Astrocyte (in vitro differentiated cells and primary cell): ENCODE data around the gene GTF2IRD1.

ENCODE experiments used
- EZH2 ChIP-seq: IDR thresholded peaks from 2 replicates; pipeline ENCODE4 v1.6.1; 2012; ENCODE audit warnings: mild to moderate bottlenecking, low read length, inconsistent platforms; ENCODE audit not compliant: insufficient read depth
- TF ChIP-seq, protein P1 (sequence below): IDR thresholded peaks from 2 replicates; pipeline ENCODE4 v1.5.1; 2011; ENCODE audit warnings: low read depth, mild to moderate bottlenecking, inconsistent platforms, low read length, moderate library complexity; ENCODE audit not compliant: insufficient read depth

DNA sequence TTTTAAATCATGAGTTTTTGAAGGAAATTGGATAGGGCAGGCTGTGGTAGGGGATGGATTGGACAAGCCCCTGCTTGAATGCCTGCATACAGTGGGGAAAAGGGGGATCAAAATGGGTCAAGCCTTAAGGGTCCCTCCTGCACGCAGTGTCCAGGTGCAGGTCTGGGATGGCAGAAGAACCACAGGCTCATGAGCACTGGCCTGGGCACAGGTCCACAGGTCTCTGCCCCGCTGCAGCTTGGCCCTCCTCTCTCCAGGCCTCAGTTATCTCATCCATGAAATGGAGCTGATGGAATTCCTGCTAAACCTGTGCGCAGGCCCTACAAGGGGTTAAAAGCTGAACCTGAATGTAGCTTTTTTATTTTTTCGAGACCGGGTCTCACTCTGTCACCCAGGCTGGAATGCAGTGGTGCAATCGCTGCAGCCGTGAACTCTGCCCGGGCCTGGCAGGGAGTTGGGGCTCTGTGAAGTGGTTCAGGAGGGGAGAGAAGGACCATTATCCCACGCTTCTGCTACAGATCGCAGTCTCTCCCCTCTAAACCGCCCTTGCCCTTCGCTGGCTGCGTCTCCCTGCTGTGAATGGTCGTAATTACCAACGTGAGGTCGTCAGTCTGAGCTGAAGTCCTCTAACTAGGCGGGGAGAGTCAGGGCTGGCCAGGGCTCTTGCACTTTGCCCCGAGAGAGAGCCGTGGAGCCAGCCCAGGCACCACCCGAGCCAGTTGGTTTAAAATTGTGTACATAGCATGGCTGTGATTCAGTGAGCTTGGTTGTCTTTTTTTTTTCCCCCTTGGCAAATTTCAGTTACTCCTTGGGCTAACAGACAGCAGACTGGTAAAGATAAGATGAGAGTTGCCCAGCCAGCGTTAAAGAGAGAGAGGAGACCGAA lies 126.3 kb downstream of the GTF2IRD1 start:
- TF ChIP-seq, protein P1, sequence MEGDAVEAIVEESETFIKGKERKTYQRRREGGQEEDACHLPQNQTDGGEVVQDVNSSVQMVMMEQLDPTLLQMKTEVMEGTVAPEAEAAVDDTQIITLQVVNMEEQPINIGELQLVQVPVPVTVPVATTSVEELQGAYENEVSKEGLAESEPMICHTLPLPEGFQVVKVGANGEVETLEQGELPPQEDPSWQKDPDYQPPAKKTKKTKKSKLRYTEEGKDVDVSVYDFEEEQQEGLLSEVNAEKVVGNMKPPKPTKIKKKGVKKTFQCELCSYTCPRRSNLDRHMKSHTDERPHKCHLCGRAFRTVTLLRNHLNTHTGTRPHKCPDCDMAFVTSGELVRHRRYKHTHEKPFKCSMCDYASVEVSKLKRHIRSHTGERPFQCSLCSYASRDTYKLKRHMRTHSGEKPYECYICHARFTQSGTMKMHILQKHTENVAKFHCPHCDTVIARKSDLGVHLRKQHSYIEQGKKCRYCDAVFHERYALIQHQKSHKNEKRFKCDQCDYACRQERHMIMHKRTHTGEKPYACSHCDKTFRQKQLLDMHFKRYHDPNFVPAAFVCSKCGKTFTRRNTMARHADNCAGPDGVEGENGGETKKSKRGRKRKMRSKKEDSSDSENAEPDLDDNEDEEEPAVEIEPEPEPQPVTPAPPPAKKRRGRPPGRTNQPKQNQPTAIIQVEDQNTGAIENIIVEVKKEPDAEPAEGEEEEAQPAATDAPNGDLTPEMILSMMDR: no peak
- no peak for TF ChIP-seq EZH2
